ENCODE results near the gene MANSC4. TPM values are rescaled to one million over a fixed set of nuclear protein-coding genes. Genes with fewer than 3 reads are reported as not detected.

The MANSC4 gene
- total and polyA plus RNA-seq, 9 of the 15 experiments (the other 6 are each of a cell fraction or from before 2014, with no cell fraction given), result not detected

DNA sequence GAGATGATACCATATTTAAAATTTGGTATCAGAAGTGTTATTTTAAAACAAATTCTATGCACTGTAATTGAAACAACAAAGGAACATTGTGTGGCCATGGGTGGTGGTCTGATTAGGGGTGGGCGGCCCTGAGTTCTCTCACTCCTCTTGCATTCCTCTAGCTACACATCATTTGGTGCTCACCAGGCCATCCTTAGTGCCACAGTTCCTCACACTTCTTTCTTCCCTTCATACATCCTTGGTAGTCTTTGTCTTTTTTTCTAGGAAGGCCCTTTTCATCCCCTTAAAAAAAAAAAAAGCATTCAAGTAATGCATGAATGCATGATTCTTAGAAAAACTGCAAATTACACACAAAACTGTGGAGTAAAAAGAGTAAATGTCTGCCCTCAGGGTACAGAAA, 2.4 kb upstream of the MANSC4 start:
- ChIA-PET CTCF (ENCODE audit: low intra/inter-chr PET ratio) (no interaction called here), POLR2A (no interaction called here)
- Histone ChIP-seq H3K4me3 (no peak overlapping the region), H3K9me1 (ENCODE audit: control insufficient read depth, insufficient read depth, low read length) (no peaks in the 10 kb centered on the region), H3K27ac (ENCODE audit: extremely low read depth, low read depth, low read length) (no peak overlapping the region), H3K9ac (ENCODE audit: insufficient read depth in 1 of 2, low read depth in 2 of 2, low read length in 2 of 2) (no peak overlapping the region), H3K4me1 (replicated peaks in 1 of 2; ENCODE audit: control insufficient read depth in 2 of 2, insufficient read depth in 2 of 2, low read length in 2 of 2) (peaks cover 11 to 28% of the 10 kb centered on the region in 2 experiments; a peak in 4 of 5 replicates), H2AFZ (ENCODE audit: low read depth, low read length) (no peak overlapping the region), H3K27me3 (ENCODE audit: control insufficient read depth in 2 of 2, insufficient read depth in 2 of 2, low read length in 2 of 2) (no peaks in the 10 kb centered on the region), H3K9me3 (replicated peaks; ENCODE audit: control insufficient read depth, insufficient read depth, low read depth, low read length) (no peaks in the 10 kb centered on the region), H4K20me1 (replicated peaks; ENCODE audit: control insufficient read depth, insufficient read depth, low read length) (no peaks in the 10 kb centered on the region; the same call in 1 of the 2 replicates), H3K36me3 (ENCODE audit: control insufficient read depth, insufficient read depth, low read length) (peaks cover 10% of the 10 kb centered on the region; the same call in 2 of the 3 replicates), H3K4me2 (ENCODE audit: insufficient read depth, low read length) (no peak overlapping the region; the same call in 1 of the 2 replicates), H3K79me2 (ENCODE audit: control insufficient read depth, insufficient read depth, low read length) (peaks cover 27% of the 10 kb centered on the region)
- ATAC-seq (no peak), FAIRE-seq (no peak), DNase-seq (ENCODE audit: extremely low read depth in 1 of 4, low spot score in 3 of 4) (no peak)
- intact Hi-C loops (cut with micrococcal nuclease) (loop anchor here (5.0 kb wide), 1 partner anchor 40 kb away; no protein-coding TSS in a partner anchor), in situ Hi-C loops (cut with MboI) (no loop called here)
- no TSS peak for BruUV-seq (replicated peaks)
- TF ChIP-seq, protein P1, sequence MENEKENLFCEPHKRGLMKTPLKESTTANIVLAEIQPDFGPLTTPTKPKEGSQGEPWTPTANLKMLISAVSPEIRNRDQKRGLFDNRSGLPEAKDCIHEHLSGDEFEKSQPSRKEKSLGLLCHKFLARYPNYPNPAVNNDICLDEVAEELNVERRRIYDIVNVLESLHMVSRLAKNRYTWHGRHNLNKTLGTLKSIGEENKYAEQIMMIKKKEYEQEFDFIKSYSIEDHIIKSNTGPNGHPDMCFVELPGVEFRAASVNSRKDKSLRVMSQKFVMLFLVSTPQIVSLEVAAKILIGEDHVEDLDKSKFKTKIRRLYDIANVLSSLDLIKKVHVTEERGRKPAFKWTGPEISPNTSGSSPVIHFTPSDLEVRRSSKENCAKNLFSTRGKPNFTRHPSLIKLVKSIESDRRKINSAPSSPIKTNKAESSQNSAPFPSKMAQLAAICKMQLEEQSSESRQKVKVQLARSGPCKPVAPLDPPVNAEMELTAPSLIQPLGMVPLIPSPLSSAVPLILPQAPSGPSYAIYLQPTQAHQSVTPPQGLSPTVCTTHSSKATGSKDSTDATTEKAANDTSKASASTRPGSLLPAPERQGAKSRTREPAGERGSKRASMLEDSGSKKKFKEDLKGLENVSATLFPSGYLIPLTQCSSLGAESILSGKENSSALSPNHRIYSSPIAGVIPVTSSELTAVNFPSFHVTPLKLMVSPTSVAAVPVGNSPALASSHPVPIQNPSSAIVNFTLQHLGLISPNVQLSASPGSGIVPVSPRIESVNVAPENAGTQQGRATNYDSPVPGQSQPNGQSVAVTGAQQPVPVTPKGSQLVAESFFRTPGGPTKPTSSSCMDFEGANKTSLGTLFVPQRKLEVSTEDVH (IDR thresholded peaks at IDR 0.05; ENCODE audit: low read depth, partially characterized antibody), result no peak
- TF ChIP-seq FOS (IDR thresholded peaks at IDR 0.05; ENCODE audit: extremely low read depth, insufficient read length) (no peak), CSDE1 (IDR thresholded peaks at IDR 0.05) (no peak), CBX3 (IDR thresholded peaks at IDR 0.05; ENCODE audit: borderline replicate concordance in 1 of 2, low read length in 2 of 2) (no peak), SOX6 (IDR thresholded peaks at IDR 0.05) (no peak), KAT8 (IDR thresholded peaks at IDR 0.05; ENCODE audit: low read depth) (no peak), RBFOX2 (IDR thresholded peaks at IDR 0.05; ENCODE audit: low read depth, low read length) (no peak), TOE1 (IDR thresholded peaks at IDR 0.05; ENCODE audit: borderline replicate concordance) (no peak), TOE1 (CRISPR knock-in tag; IDR thresholded peaks at IDR 0.05; ENCODE audit: borderline replicate concordance, low read depth) (no peak)
- TF ChIP-seq, protein P2, sequence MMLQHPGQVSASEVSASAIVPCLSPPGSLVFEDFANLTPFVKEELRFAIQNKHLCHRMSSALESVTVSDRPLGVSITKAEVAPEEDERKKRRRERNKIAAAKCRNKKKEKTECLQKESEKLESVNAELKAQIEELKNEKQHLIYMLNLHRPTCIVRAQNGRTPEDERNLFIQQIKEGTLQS (IDR thresholded peaks at IDR 0.05), result no peak
- TF ChIP-seq, protein P2 (CRISPR knock-in tag; conservative IDR thresholded peaks at IDR 0.05), result no peak
- TF ChIP-seq, protein P3, sequence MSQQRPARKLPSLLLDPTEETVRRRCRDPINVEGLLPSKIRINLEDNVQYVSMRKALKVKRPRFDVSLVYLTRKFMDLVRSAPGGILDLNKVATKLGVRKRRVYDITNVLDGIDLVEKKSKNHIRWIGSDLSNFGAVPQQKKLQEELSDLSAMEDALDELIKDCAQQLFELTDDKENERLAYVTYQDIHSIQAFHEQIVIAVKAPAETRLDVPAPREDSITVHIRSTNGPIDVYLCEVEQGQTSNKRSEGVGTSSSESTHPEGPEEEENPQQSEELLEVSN (IDR thresholded peaks at IDR 0.05; ENCODE audit: borderline replicate concordance in 1 of 2, extremely low read depth in 1 of 2, insufficient read depth in 1 of 2, insufficient read length in 1 of 2, low read depth in 1 of 2, low read length in 1 of 2, poor library complexity in 1 of 2, severe bottlenecking in 1 of 2), result no peak
- TF ChIP-seq, protein P4, sequence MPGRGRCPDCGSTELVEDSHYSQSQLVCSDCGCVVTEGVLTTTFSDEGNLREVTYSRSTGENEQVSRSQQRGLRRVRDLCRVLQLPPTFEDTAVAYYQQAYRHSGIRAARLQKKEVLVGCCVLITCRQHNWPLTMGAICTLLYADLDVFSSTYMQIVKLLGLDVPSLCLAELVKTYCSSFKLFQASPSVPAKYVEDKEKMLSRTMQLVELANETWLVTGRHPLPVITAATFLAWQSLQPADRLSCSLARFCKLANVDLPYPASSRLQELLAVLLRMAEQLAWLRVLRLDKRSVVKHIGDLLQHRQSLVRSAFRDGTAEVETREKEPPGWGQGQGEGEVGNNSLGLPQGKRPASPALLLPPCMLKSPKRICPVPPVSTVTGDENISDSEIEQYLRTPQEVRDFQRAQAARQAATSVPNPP (IDR thresholded peaks at IDR 0.05; ENCODE audit: borderline replicate concordance, insufficient read depth, insufficient read length), result no peak
- TF ChIP-seq, protein P5, sequence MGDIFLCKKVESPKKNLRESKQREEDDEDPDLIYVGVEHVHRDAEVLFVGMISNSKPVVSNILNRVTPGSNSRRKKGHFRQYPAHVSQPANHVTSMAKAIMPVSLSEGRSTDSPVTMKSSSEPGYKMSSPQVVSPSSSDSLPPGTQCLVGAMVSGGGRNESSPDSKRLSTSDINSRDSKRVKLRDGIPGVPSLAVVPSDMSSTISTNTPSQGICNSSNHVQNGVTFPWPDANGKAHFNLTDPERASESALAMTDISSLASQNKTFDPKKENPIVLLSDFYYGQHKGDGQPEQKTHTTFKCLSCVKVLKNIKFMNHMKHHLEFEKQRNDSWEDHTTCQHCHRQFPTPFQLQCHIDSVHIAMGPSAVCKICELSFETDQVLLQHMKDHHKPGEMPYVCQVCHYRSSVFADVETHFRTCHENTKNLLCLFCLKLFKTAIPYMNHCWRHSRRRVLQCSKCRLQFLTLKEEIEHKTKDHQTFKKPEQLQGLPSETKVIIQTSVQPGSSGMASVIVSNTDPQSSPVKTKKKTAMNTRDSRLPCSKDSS (IDR thresholded peaks at IDR 0.05; ENCODE audit: low read depth, partially characterized antibody), result no peak
- WGBS (ENCODE audit: insufficient coverage, low coverage, missing lambda C conversion rate), result 94% methylated on average over 1 of the region's 1 CpG

Data from K562 (cell line).